Measurements from ENCODE around the gene AIF1. TPM values are rescaled to one million over a fixed set of nuclear protein-coding genes. Genes with fewer than 3 reads are reported as not detected.

AIF1 gene
- total RNA-seq, 2 experiments from 2014 or later = 16.3 to 22.0 TPM

DNA sequence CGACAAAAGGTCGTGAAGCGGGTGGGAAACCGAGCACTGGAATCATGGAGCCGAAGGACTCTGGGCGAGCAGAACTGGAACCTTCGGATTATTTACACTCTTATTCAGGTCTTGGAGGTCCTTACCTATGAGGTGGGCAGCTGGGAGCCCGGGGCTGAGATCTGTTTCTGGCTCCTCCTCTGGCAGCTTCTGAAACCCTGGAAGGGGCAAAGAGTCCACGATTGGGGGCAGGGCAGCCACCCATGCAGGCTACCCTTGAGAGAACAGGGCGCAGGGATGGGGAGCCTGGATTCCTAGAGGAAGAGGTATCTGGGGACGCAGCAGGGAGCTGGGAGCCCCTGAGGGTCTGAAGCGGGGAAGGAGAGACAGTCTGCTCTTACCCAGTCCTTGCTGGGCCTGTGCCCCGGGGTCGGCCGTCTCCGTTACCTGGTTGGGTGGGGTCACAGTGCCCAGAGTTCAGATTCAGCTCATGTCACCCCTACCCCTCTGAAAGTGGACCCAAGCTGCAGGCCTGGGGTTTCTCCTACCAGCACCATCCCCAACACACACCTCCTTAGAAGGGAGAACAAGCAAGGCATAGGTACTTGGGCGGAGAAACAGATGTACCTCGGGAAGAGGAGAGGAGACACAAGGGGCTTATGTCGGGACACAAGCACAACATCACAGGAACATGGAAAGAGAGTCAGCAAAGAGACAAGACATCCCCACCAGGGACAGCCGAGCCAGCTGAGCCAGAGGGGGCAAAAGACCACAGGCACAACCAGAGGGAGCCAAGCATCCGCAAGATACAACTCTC, 33.4 kb upstream of the AIF1 start:
- CTCF ChIA-PET (ENCODE audit: unreplicated experiment) = interaction anchor here (0.6 to 4.4 kb wide), 5 partner anchors 11 to 25 kb away, joined by 3 to 27 read pairs (median 3); partner anchors contain the start of gene NCR3

DNA sequence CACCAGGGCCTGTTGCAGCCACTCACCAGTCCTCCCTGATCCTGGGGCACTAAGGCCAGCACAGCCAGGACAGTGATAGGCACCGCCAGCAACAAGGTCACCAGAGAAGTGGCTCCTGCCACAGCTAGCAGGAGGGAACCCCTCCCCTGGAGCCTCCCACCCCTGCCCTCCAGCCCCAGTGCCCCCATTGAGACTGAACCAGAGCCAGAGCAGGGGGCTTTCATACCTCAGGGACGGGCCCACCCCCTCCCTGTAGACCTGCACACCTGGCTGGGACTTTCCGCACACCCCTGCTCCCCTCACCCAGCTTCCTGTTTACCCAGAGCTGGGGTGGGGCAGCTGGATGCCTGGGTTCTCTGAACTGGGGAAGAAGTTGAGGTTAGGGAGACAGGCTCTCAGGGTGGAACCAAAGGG, 32.8 kb upstream of the AIF1 start, which contains the start of gene LTB:
TSS of gene LTB (minus strand) at position 195 of the 414 bp plus-strand sequence. CDS start at position 188, 7 bp downstream.
- DNase-seq (ENCODE audit: low spot score) = peak; percentile 87
- intact Hi-C loops (cut with micrococcal nuclease; ENCODE audit: unreplicated experiment) = loop anchor here (10.0 kb wide), 1 partner anchor 177 kb away; the partner anchor contains the start of gene MICA
- H3K4me1 ChIP-seq (ENCODE audit: insufficient read depth, low read length, poor library complexity, severe bottlenecking) = peaks cover 78% of the 10 kb centered on the region
- H3K9me2 ChIP-seq (ENCODE audit: insufficient read depth, low read length) = no peaks in the 10 kb centered on the region
- peak within 1 kb of the TSS; percentile 87 for H3K4me3 ChIP-seq (ENCODE audit: low read depth, low read length, poor library complexity, severe bottlenecking)
- POLR2A ChIA-PET = interaction anchor here (0.6 to 6.0 kb wide), 9 partner anchors 8 to 71 kb away, joined by 3 to 49 read pairs (median 5); partner anchors contain the start of genes BAG6, NCR3 and NFKBIL1
- peak within 1 kb of the TSS; percentile 88 for H3K4me2 ChIP-seq (ENCODE audit: low read length)
- CTCF ChIA-PET (ENCODE audit: unreplicated experiment) = interaction anchor here (0.6 to 4.4 kb wide), 5 partner anchors 7 to 34 kb away, joined by 3 to 27 read pairs (median 3); partner anchors contain the start of gene TNF
- no peaks in the 10 kb centered on the region for H4K20me1 ChIP-seq (ENCODE audit: insufficient read depth, low read length)
- BruUV-seq (replicated peaks) = no TSS peak
- peak within 1 kb of the TSS; percentile 86 for H3K27ac ChIP-seq (ENCODE audit: low read depth, low read length, poor library complexity, severe bottlenecking)
- peaks cover 11% of the 10 kb centered on the region; the same call in 1 of the 2 replicates for H3K79me2 ChIP-seq (ENCODE audit: insufficient read depth, low read depth, low read length)
- TF ChIP-seq EZH2phosphoT487 (IDR thresholded peaks at IDR 0.05; ENCODE audit: borderline replicate concordance, low read depth, low read length) (no peak), CTCF (conservative IDR thresholded peaks at IDR 0.05; ENCODE audit: low read length) (no peak)
- H3K9me3 ChIP-seq (ENCODE audit: low read length) = no peaks in the 10 kb centered on the region
- H2AFZ ChIP-seq (ENCODE audit: low read length) = peak within 1 kb of the TSS; percentile 12; the same call in 1 of the 2 replicates
- H3K36me3 ChIP-seq (ENCODE audit: insufficient read depth, low read length) = peaks cover 12% of the 10 kb centered on the region; the same call in 1 of the 2 replicates

More for the DNA sequence above, 33.4 kb upstream of the AIF1 start:
- Histone ChIP-seq H3K4me1 (ENCODE audit: insufficient read depth, low read length, poor library complexity, severe bottlenecking) (peaks cover 78% of the 10 kb centered on the region), H3K4me3 (ENCODE audit: low read depth, low read length, poor library complexity, severe bottlenecking) (peak overlapping the region; percentile 87), H2AFZ (ENCODE audit: low read length) (peak overlapping the region; percentile 12; the same call in 1 of the 2 replicates), H3K9me3 (ENCODE audit: low read length) (no peaks in the 10 kb centered on the region), H4K20me1 (ENCODE audit: insufficient read depth, low read length) (no peaks in the 10 kb centered on the region), H3K4me2 (ENCODE audit: low read length) (peak overlapping the region; percentile 88), H3K27ac (ENCODE audit: low read depth, low read length, poor library complexity, severe bottlenecking) (peak overlapping the region; percentile 86), H3K36me3 (ENCODE audit: insufficient read depth, low read length) (peaks cover 13% of the 10 kb centered on the region; the same call in 1 of the 2 replicates), H3K9me2 (ENCODE audit: insufficient read depth, low read length) (no peaks in the 10 kb centered on the region), H3K79me2 (ENCODE audit: insufficient read depth, low read depth, low read length) (peaks cover 11% of the 10 kb centered on the region; the same call in 1 of the 2 replicates)
- POLR2A ChIA-PET = interaction anchor here (0.5 to 6.0 kb wide), 7 partner anchors 11 to 71 kb away, joined by 3 to 49 read pairs (median 5); partner anchors contain the start of genes BAG6, NCR3 and NFKBIL1
- BruUV-seq (replicated peaks) = TSS peak; percentile 93
- TF ChIP-seq EZH2phosphoT487 (IDR thresholded peaks at IDR 0.05; ENCODE audit: borderline replicate concordance, low read depth, low read length) (no peak), CTCF (conservative IDR thresholded peaks at IDR 0.05; ENCODE audit: low read length) (no peak)
- intact Hi-C loops (cut with micrococcal nuclease; ENCODE audit: unreplicated experiment) = loop anchor here (1.0 to 10.0 kb wide), 4 partner anchors 16 to 177 kb away; partner anchors contain the start of genes MICA and NFKBIL1
- DNase-seq (ENCODE audit: low spot score) = no peak

Measured in OCI-LY7 (cell line).